Transverse colon (tissue), 4 donors: ENCODE measurements around the gene MDGA2.

Experiments used
- CTCF ChIP-seq, 5 experiments: fragments of 200-600 bp in 3 of 5; fragments of 450-650 bp in 2 of 5; sonication (generic) in 3 of 5; IDR thresholded peaks; 1 replicate in 2 of 5; 2 replicates in 3 of 5; pipeline ENCODE4 v1.5.1; 2016 to 2017; ENCODE audit warnings: antibody characterized with exemption in 5 of 5, inconsistent platforms in 3 of 5, mild to moderate bottlenecking in 2 of 5, moderate library complexity in 1 of 5
- POLR2A ChIP-seq: fragments of 450-650 bp; IDR thresholded peaks from one replicate; pipeline ENCODE4 v1.6.1; 2016; ENCODE audit warnings: antibody characterized with exemption, mild to moderate bottlenecking, moderate library complexity
- POLR2AphosphoS5 ChIP-seq, 3 donors: sonication (generic); formaldehyde crosslinking; IDR thresholded peaks; one replicate each; pipeline ENCODE4 v1.6.1; 2016; ENCODE audit warnings: antibody characterized with exemption in 3 of 3

- no peak for TF ChIP-seq POLR2AphosphoS5 (IDR thresholded peaks at IDR 0.05)
- no peak for TF ChIP-seq CTCF (IDR thresholded peaks at IDR 0.05)
- no peak for TF ChIP-seq POLR2A
Measured at GRCh38 chr14:47466916-47467315, 208.5 kb downstream of the MDGA2 start.
